Measurements from ENCODE around the gene ADCYAP1R1. TPM values are rescaled to one million over a fixed set of nuclear protein-coding genes. Genes with fewer than 3 reads are reported as not detected.

Gene ADCYAP1R1
- polyA plus RNA-seq, 1 experiment, result not detected

- Histone ChIP-seq H3K27me3 (ENCODE audit: control insufficient read depth, insufficient read depth, low read length) (peaks cover 3% of the 10 kb centered on the region), H3K9me3 (ENCODE audit: control insufficient read depth, insufficient read depth, low read length) (no peaks in the 10 kb centered on the region), H3K27ac (ENCODE audit: low read depth, low read length) (no peak overlapping the region), H3K4me3 (ENCODE audit: low read depth, low read length) (no peak overlapping the region)
- DNase-seq (ENCODE audit: low read depth, low spot score), result no peak
- no peak for TF ChIP-seq CTCF (IDR thresholded peaks at IDR 0.05; ENCODE audit: low read depth, low read length)
- ChIA-PET CTCF (no interaction called here), POLR2A (no interaction called here)
These were observed 31.9 kb upstream of the ADCYAP1R1 start for GRCh38 chr7:31020161-31020560.

- peaks cover 3% of the 10 kb centered on the region for H3K27me3 ChIP-seq (ENCODE audit: control insufficient read depth, insufficient read depth, low read length)
- no peak for TF ChIP-seq CTCF (IDR thresholded peaks at IDR 0.05; ENCODE audit: low read depth, low read length)
- no peak overlapping the region for H3K27ac ChIP-seq (ENCODE audit: low read depth, low read length)
- H3K4me3 ChIP-seq (ENCODE audit: low read depth, low read length), result no peak overlapping the region
- ChIA-PET POLR2A (no interaction called here), CTCF (no interaction called here)
- no peak for DNase-seq (ENCODE audit: low read depth, low spot score)
- no peaks in the 10 kb centered on the region for H3K9me3 ChIP-seq (ENCODE audit: control insufficient read depth, insufficient read depth, low read length)
These were observed 31.5 kb upstream of the ADCYAP1R1 start for GRCh38 chr7:31020652-31021051.

- no peak for TF ChIP-seq CTCF (IDR thresholded peaks at IDR 0.05; ENCODE audit: low read depth, low read length)
- DNase-seq (ENCODE audit: low read depth, low spot score), result no peak
- ChIA-PET CTCF (no interaction called here), POLR2A (no interaction called here)
- peaks cover 6% of the 10 kb centered on the region for H3K27me3 ChIP-seq (ENCODE audit: control insufficient read depth, insufficient read depth, low read length)
- no peaks in the 10 kb centered on the region for H3K9me3 ChIP-seq (ENCODE audit: control insufficient read depth, insufficient read depth, low read length)
- no peak overlapping the region for H3K27ac ChIP-seq (ENCODE audit: low read depth, low read length)
- H3K4me3 ChIP-seq (ENCODE audit: low read depth, low read length), result no peak overlapping the region
These were observed 30.0 kb upstream of the ADCYAP1R1 start for GRCh38 chr7:31022117-31022516.

GRCh38 chr7:31022726-31023125 lies 29.4 kb upstream of the ADCYAP1R1 start:
- Histone ChIP-seq H3K27me3 (ENCODE audit: control insufficient read depth, insufficient read depth, low read length) (peaks cover 6% of the 10 kb centered on the region), H3K4me3 (ENCODE audit: low read depth, low read length) (no peak overlapping the region), H3K27ac (ENCODE audit: low read depth, low read length) (no peak overlapping the region), H3K9me3 (ENCODE audit: control insufficient read depth, insufficient read depth, low read length) (no peaks in the 10 kb centered on the region)
- DNase-seq (ENCODE audit: low read depth, low spot score), result no peak
- TF ChIP-seq CTCF (IDR thresholded peaks at IDR 0.05; ENCODE audit: low read depth, low read length), result no peak
- ChIA-PET CTCF (no interaction called here), POLR2A (no interaction called here)

- ChIA-PET POLR2A (no interaction called here), CTCF (no interaction called here)
- H3K27me3 ChIP-seq (ENCODE audit: control insufficient read depth, insufficient read depth, low read length), result peaks cover 6% of the 10 kb centered on the region
- no peaks in the 10 kb centered on the region; the same call in 1 of the 2 replicates for H3K9me3 ChIP-seq (ENCODE audit: control insufficient read depth, insufficient read depth, low read length)
- H3K27ac ChIP-seq (ENCODE audit: low read depth, low read length), result no peak overlapping the region
- no peak for DNase-seq (ENCODE audit: low read depth, low spot score)
- H3K4me3 ChIP-seq (ENCODE audit: low read depth, low read length), result no peak overlapping the region
- TF ChIP-seq CTCF (IDR thresholded peaks at IDR 0.05; ENCODE audit: low read depth, low read length), result no peak
These were observed 28.2 kb upstream of the ADCYAP1R1 start for GRCh38 chr7:31023877-31024276.
